GM21737 (cell line): ENCODE measurements around the gene RALGDS.

Experiments used
- ATAC-seq: cut with Tn5 transposase; IDR thresholded peaks from one replicate; pipeline ENCODE4 v1.9.1; 2021; ENCODE audit warnings: mild to moderate bottlenecking, moderate library complexity; ENCODE audit not compliant: unreplicated experiment

RALGDS gene

DNA sequence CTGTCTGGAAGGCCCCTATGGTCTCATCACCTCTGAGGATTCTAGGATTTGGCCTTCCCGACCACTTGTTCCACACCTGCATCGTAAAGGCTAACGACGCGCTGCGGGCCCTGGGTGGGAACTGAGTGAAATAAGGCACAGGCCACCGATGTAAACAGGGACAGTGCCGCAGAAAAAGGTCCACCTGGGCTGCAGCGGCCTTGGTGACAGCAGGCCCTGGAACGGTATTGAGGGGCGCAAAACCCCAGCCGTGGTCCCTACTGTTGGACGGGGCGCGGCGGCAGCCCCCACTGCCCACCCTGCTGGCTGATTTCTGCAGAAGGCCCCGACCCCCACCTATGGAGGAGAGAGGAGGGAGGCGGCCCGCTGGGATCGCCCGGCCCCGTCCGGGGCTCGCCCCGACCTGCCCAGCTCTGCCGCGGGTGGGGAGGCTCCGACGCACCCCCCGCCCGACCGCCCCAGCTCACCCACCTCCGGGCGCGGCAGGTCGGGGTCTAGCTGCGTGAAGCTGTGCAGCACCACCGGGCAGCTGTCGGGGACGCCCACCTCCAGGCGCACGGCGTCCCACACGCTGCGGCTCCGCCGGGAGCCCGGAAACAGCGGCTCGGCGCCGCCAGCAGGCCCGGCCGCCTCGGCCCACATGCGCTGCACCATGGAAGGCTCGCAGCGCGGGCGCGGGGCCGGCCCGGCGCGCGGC, 391 bp downstream of the RALGDS start:
- ATAC-seq: peak; percentile 11

DNA sequence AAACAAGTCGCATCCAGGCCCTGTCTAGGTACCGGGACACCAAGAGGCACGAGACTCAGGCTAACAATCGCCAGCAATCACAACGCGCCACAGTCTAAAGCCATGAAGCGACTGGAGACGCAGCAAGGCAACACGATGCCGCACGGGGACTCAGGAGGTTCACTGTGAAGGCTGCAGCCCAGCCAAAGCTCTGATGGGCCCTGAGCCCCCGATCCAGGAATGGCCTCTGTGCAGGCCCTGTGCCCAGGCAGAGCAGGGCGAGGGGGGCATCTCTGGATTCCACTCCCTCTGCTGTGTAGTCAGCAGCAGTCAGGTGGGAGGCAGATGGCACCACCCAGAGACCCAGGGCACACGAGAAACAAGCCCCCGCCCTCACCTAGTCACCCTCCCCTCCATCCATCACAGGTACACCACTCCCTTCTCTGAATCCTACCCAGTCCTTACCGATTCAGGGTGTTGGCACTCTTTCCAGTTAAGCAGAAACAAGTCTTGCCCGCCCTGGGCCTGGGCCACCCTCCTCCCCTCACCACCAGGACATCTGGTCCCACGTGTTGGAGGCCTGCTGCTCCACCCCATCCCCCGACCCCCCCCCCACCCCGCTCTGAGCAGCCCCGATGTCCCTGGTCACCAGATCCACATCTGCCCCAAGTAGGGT, 1.1 kb downstream of the RALGDS start:
- ATAC-seq: no peak

DNA sequence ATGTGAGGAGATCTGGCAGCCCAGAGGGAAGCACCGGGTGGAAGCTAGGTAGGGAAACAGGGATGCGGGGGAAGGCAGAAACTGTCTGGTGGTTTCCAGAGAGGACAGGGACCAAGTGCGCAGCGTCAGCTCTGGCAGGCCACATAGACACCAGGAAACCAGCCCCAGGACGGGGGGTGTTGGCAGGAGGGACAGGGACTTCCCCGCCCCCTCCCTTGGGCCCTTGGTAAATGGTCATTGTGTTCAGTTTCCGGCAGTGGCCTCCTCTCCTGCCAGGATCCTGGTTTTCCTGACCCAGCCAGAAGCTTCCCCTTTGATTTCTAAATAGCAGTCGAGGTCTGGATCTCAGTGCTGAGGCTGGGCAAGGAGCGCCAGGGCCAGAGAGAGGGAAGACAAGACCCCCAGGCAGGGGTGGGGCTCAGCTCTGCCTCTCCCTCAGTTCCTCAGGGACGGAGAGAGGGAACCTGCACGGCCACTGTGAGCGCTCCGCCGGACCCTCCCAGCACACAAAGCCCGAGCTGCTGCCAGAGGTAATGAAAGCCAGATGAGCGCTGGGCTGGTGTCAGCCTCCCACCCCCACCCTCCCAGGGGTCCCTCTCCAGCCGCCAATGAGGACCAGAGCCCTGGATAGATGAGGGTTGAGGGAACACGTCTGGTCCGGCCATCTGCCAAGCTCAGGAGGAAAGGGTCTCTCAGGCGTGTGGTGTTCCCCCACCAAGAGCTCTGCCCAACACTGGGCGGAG, 1.8 kb downstream of the RALGDS start:
- ATAC-seq: no peak

DNA sequence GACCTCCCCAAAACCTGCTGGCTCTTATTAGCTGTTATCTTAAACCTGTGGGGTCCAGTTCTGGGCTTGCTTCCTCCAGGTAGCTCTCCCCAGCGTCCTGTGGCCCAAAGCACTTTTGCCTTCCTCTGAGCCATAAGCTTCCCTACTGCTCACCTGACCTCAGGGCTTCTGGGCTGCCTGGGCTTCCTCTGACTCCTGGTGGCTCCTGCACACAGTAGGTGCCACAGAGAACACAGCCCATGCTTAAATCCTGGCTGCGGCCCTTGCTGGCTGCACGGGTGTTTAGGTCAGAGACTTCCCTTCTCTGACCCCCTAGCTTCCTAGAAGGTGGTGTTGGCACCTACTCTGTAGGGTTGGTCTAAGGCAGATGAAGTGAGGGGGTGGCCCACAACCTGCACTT, 2.5 kb downstream of the RALGDS start:
- no peak for ATAC-seq

- ATAC-seq: no peak
Observed at GRCh38 chr9:133118179-133118520, 2.9 kb downstream of the RALGDS start.

DNA sequence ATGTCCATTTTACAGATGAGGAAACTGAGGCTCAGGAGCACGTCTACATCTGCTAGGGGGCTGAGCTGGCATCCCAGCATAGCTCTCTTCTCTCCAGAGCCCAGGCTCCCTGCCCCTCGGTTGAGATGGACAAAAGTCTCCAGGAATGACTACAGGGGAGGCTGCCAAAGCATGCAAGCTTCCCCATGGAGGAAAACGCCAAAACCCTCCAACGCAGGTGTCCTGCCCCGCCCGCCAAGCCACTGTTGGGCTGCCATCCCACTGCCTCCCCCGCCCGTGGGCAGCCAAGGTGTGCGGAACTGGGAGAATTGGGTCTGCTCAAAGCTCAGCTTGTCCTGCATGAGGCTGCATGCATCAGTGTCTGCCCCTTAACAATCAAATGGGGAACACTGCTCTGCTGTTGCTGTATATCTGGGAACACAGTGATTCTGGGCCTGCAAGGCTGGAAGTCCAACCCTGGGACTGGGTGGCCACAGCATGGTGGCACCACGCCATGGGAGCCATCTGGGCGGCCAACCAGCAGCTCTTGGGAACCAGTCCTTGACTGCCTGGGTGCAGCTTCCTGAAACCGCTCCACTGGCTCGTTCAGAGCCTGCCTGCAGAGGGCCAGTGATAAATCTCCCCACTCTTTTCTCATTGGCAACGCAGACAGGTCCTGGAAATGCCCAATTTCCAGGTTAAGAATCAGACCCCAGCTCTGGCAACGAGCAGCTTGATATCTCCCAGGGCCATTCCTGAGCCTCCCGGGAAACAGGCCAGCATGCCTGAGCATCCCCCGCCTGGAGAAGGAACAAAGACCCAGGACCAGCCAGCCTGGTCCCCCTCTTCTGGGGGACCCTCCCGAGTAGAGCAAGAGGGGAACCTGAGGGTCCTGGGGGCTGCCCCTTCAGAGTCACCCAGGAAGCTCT, 3.5 kb downstream of the RALGDS start:
- no peak for ATAC-seq

DNA sequence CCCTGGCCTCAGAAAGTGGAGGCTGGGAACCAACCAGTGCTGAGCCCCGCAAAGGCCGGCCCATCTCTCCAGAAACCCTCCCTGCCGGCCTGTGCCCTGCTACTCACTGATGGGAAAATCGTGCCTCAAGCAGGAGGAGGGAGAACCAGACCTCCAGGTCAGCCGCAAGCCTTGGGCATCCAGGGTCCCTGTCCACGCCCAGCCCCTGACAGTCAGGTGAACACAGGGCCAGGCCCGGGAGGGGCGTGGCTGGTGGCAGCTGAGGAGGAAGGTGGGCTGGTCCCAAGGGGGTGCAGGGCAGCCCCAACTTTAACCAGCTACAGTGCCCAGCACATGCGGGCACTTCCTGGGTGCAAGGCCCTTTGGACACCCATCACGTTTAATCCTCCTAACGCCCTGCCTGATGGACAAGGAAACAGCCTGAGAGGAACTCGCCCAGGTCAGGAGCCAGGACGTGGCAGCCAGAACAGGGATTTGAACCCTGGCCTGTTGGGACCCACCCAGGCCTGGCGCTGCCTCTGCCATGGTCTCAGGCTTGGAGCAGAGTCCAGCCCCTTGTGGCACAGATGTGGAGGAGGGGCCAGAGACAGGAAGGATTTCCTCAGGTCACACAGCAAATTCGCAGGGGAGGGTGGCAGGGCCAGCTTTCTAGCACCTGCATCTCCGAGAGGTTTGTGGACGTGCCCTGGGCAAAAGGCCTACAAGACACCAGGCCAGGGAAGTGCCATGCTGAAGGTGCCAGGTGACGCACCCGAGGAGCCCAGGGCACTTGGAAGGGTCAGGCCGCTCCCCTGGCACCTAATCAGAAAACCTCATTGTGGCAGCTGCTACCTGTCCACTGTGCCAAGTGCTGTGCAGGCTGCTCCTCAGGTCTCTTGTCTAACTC, 4.5 kb downstream of the RALGDS start:
- no peak for ATAC-seq

GRCh38 chr9:133115604-133116345, 5.3 kb downstream of the RALGDS start:
- peak; percentile 60 for ATAC-seq

DNA sequence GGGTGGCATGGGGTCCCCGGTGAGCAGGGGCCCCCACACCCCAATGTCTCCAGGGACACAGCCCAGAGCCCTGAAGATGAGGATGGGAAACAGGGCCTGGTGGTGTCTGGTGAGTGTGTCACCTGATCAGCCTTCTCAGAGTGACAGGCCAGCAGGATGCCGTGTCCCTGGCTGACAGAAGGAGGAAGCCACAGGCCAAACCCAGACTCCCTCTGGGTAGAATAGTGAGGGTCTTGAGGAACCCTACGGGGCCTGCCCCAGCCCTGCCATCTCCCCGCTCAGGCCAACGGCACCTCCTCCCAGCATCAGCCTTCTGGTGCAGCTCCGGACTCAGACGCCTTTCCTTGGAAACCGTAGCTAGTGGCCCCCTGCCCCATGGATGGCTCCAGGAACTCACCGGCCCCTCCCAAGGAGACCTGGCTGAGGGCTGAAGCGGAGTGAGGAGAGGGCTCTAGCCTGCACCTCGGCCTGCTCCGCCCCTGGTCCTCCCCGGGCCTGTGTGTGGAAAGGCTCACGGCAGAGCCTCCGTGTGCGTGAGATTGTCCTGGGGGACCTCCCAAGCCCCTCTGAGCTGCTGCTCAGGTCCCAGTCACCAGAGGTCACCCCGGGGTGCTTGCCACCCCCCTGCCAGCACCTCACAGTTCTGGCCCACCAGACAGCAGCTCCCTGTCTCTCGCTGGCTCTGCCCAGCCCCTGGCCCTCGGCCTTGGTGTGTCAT, 6.0 kb downstream of the RALGDS start:
- ATAC-seq: no peak

DNA sequence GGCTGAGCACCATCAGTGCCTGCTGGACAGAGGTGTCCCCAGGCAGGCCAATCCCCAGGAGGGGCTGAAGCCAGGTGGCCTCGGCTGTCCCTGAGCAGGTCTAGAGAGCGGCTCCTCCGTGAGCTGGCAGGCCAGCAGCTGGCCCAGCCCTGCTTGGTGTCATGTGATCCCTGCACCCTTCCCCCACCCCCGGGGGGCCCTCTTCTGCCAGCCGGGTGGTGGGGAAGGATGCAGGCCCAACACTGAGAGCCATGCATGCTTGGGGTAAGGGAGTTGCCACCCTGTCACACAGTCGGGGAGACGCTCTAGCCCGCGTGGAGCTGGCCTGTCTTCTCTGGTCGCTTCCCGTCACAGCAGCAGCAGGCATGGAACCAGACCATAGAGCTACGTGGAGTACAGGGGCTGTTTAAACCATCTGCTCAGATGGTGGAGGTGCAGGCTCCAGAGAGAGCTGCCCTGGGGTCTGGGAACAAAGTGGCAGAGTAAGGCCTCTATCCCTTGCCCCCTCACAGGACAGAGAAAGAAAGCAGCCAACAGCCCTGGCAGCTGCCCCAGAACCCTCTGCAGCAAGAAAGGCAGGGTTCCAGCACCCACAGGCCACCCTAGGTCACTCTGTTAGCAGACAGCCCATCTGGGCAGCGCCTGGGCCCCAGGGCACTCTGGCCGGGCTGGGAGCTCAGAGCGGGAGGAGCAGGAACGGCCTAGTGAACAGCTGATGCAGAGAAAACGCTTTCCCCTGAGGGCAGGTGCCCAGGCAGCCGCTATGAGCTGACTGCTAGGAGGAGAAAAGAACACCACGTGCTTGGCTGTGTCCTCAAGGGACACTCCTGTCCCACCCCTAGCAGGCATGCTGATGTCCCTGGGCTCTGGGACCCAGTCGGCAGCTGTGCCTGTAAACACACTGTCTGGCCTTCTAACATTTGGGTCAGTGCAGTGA, 6.8 kb downstream of the RALGDS start:
- no peak for ATAC-seq

GRCh38 chr9:133113163-133113948, 7.7 kb downstream of the RALGDS start:
- no peak for ATAC-seq

DNA sequence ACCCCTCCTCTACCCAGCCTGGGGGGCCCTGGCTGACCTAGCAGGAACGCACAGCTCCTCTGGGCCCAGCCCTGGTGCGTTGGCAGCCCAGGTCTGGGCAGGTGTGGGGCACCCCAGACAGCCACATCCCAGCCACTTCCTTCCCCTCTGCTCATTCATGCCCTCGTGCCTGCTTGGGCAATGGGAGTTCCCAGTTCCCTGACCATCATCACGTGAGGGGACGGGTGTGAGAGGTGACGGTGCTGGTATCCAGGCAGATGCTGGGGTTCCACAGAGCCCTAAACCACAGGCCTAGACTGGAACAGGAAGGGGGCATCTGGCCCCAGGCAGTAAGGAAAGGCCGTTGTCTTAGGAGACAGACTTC, 8.4 kb downstream of the RALGDS start:
- no peak for ATAC-seq

GRCh38 chr9:133111808-133112662, 9.0 kb downstream of the RALGDS start:
- ATAC-seq: no peak

DNA sequence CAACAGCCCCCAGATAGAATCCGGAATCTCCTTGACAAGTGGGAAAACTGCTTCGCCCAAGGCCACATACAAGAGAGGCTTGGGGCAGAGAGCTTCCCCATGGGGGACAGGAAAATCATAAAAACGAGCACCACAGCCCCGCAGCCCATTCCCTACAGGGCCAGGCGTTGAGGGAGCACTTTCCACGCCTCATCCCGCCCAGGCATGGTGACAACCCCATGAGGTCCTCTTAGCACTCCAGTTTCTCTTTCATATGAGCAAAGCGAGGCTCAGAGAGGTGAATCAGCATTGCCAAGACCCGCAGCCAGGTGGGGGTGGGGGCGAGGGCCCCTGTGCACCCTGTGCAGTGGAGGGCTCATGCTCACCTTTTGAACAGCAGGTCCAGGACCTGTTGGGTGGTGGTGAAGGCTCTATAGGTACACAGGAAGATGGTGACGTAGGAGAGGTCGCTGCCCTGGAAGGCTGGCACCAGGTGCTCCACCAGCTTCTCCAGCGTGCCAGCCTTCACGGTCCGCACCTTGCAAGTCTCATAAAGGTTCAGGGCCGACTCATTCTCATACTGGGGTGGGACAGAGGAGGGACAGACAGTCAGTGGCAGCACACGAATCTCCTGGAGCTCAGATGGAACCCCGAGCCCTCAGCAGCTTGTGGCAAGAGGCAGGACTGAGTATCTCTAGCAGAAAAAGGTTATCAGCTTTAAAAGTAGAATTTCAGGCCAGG, 10.9 kb downstream of the RALGDS start:
- no peak for ATAC-seq
